Kasumi-1 (cell line): ENCODE data around the gene DIO3.

Experiments
- DNase-seq, 2 experiments: peaks; one replicate each; lab custom pipeline; 2025; lab: John Stamatoyannopoulos, UW

Gene DIO3

GRCh38 chr14:101598571-101599233, 37.4 kb downstream of the DIO3 start:
- DNase-seq = no peak

- DNase-seq = no peak
Measured at GRCh38 chr14:101599234-101599885, 38.1 kb downstream of the DIO3 start.

- DNase-seq = no peak
Measured at GRCh38 chr14:101600336-101600890, 39.1 kb downstream of the DIO3 start.

GRCh38 chr14:101600891-101601605, 39.8 kb downstream of the DIO3 start:
- no peak for DNase-seq

- no peak for DNase-seq
Measured at GRCh38 chr14:101601606-101602465, 40.5 kb downstream of the DIO3 start.

- DNase-seq = no peak
Measured at GRCh38 chr14:101602466-101602840, 41.2 kb downstream of the DIO3 start.

- DNase-seq = no peak
Measured at GRCh38 chr14:101603096-101603495, 41.8 kb downstream of the DIO3 start.

- no peak for DNase-seq
Measured at GRCh38 chr14:101604228-101604934, 43.1 kb downstream of the DIO3 start.

GRCh38 chr14:101604935-101605780, 43.9 kb downstream of the DIO3 start:
- no peak for DNase-seq

GRCh38 chr14:101605836-101606235, 44.5 kb downstream of the DIO3 start:
- no peak for DNase-seq
